Measurements from ENCODE around the gene C12orf50. TPM values are rescaled to one million over a fixed set of nuclear protein-coding genes. Genes with fewer than 3 reads are reported as not detected.

Gene C12orf50
- total RNA-seq = under 0.01 TPM in 1 of 2 replicates, not detected in the other

- Histone ChIP-seq H3K9me3 (ENCODE audit: low read depth, low read length) (no peaks in the 10 kb centered on the region), H3K4me1 (ENCODE audit: insufficient read depth, low read length) (no peaks in the 10 kb centered on the region), H3K79me2 (ENCODE audit: insufficient read depth, low read length) (no peaks in the 10 kb centered on the region), H4K20me1 (ENCODE audit: insufficient read depth, low read length) (no peaks in the 10 kb centered on the region), H3K4me2 (ENCODE audit: insufficient read depth, low read length) (no peak within 1 kb of the TSS), H3K4me3 (ENCODE audit: insufficient read depth, low read length) (no peak within 1 kb of the TSS), H2AFZ (ENCODE audit: low read length) (no peak within 1 kb of the TSS), H3K27me3 (ENCODE audit: insufficient read depth, low read length) (peaks cover 3% of the 10 kb centered on the region), H3K36me3 (ENCODE audit: insufficient read depth, low read length) (no peaks in the 10 kb centered on the region), H3K27ac (ENCODE audit: low read depth, low read length) (no peak within 1 kb of the TSS)
- no peak for TF ChIP-seq CTCF (IDR thresholded peaks at IDR 0.05; ENCODE audit: extremely low read depth, low read depth, low read length)
- peak; percentile 43 for DNase-seq (ENCODE audit: insufficient read length, low spot score, missing footprints)
Observed at GRCh38 chr12:88029093-88029665, at the start of gene C12orf50. TSS of gene C12orf50 (minus strand) at chr12:88029401. CDS start at chr12:88026962, 2,439 bp downstream.

GRCh38 chr12:88067301-88067700 is 38.1 kb upstream of the C12orf50 start:
- TF ChIP-seq CTCF (IDR thresholded peaks at IDR 0.05; ENCODE audit: extremely low read depth, low read depth, low read length) = no peak
- no peak overlapping the region for H3K4me3 ChIP-seq (ENCODE audit: insufficient read depth, low read length)
- H3K27ac ChIP-seq (ENCODE audit: low read depth, low read length) = no peak overlapping the region
- H2AFZ ChIP-seq (ENCODE audit: low read length) = no peak overlapping the region
- no peaks in the 10 kb centered on the region for H4K20me1 ChIP-seq (ENCODE audit: insufficient read depth, low read length)
- peaks cover 3% of the 10 kb centered on the region for H3K36me3 ChIP-seq (ENCODE audit: insufficient read depth, low read length)
- no peak overlapping the region for H3K4me2 ChIP-seq (ENCODE audit: insufficient read depth, low read length)
- H3K79me2 ChIP-seq (ENCODE audit: insufficient read depth, low read length) = no peaks in the 10 kb centered on the region
- H3K4me1 ChIP-seq (ENCODE audit: insufficient read depth, low read length) = no peaks in the 10 kb centered on the region
- no peaks in the 10 kb centered on the region for H3K9me3 ChIP-seq (ENCODE audit: low read depth, low read length)
- no peak for DNase-seq (ENCODE audit: insufficient read length, low spot score, missing footprints)
- no peaks in the 10 kb centered on the region for H3K27me3 ChIP-seq (ENCODE audit: insufficient read depth, low read length)

GRCh38 chr12:88063375-88063774 is 34.2 kb upstream of the C12orf50 start:
- H2AFZ ChIP-seq (ENCODE audit: low read length) = no peak overlapping the region
- H3K9me3 ChIP-seq (ENCODE audit: low read depth, low read length) = no peaks in the 10 kb centered on the region
- H3K27me3 ChIP-seq (ENCODE audit: insufficient read depth, low read length) = no peaks in the 10 kb centered on the region
- no peak overlapping the region for H3K4me3 ChIP-seq (ENCODE audit: insufficient read depth, low read length)
- H3K27ac ChIP-seq (ENCODE audit: low read depth, low read length) = no peak overlapping the region
- peaks cover 3% of the 10 kb centered on the region for H3K36me3 ChIP-seq (ENCODE audit: insufficient read depth, low read length)
- no peak for TF ChIP-seq CTCF (IDR thresholded peaks at IDR 0.05; ENCODE audit: extremely low read depth, low read depth, low read length)
- no peaks in the 10 kb centered on the region for H4K20me1 ChIP-seq (ENCODE audit: insufficient read depth, low read length)
- H3K79me2 ChIP-seq (ENCODE audit: insufficient read depth, low read length) = no peaks in the 10 kb centered on the region
- no peak overlapping the region for H3K4me2 ChIP-seq (ENCODE audit: insufficient read depth, low read length)
- DNase-seq (ENCODE audit: insufficient read length, low spot score, missing footprints) = no peak
- H3K4me1 ChIP-seq (ENCODE audit: insufficient read depth, low read length) = peaks cover 5% of the 10 kb centered on the region

GRCh38 chr12:88062474-88062873 is 33.3 kb upstream of the C12orf50 start:
- H3K9me3 ChIP-seq (ENCODE audit: low read depth, low read length) = no peaks in the 10 kb centered on the region
- no peaks in the 10 kb centered on the region for H3K79me2 ChIP-seq (ENCODE audit: insufficient read depth, low read length)
- H3K4me2 ChIP-seq (ENCODE audit: insufficient read depth, low read length) = no peak overlapping the region
- peaks cover 12% of the 10 kb centered on the region for H3K4me1 ChIP-seq (ENCODE audit: insufficient read depth, low read length)
- H3K27me3 ChIP-seq (ENCODE audit: insufficient read depth, low read length) = no peaks in the 10 kb centered on the region
- H4K20me1 ChIP-seq (ENCODE audit: insufficient read depth, low read length) = no peaks in the 10 kb centered on the region
- no peak for DNase-seq (ENCODE audit: insufficient read length, low spot score, missing footprints)
- no peak overlapping the region for H3K27ac ChIP-seq (ENCODE audit: low read depth, low read length)
- peaks cover 5% of the 10 kb centered on the region for H3K36me3 ChIP-seq (ENCODE audit: insufficient read depth, low read length)
- H2AFZ ChIP-seq (ENCODE audit: low read length) = no peak overlapping the region
- no peak for TF ChIP-seq CTCF (IDR thresholded peaks at IDR 0.05; ENCODE audit: extremely low read depth, low read depth, low read length)
- no peak overlapping the region for H3K4me3 ChIP-seq (ENCODE audit: insufficient read depth, low read length)
